ENCODE data around the gene AZU1. TPM values are rescaled to one million over a fixed set of nuclear protein-coding genes. Genes with fewer than 3 reads are reported as not detected.

AZU1 gene
- total RNA-seq, 1 experiment from 2014 or later: not detected

- intact Hi-C loops (cut with micrococcal nuclease): loop anchor here (10.0 kb wide), 1 partner anchor 446 kb away; the partner anchor contains the start of genes ATP5F1D and MIDN
- Histone ChIP-seq H3K9ac (ENCODE audit: low read length) (peak overlapping the region; percentile 92), H3K9me3 (ENCODE audit: control insufficient read depth in 1 of 2, insufficient read depth in 1 of 2, low read depth in 1 of 2, low read length in 2 of 2) (no peaks in the 10 kb centered on the region), H3K9me2 (ENCODE audit: insufficient read depth) (no peaks in the 10 kb centered on the region), H3K4me3 (replicated peaks in 1 of 2; ENCODE audit: low read depth in 1 of 2, low read length in 2 of 2) (peak overlapping the region; percentile 81 to 88), H3K27ac (ENCODE audit: low read depth, low read length) (peak overlapping the region; percentile 88), H3K79me2 (ENCODE audit: insufficient read depth, low read length) (peaks cover 58% of the 10 kb centered on the region), H4K20me1 (ENCODE audit: insufficient read depth) (peaks cover 49% of the 10 kb centered on the region; the same call in 1 of the 2 replicates), H3K27me3 (ENCODE audit: insufficient read depth, low read length) (no peaks in the 10 kb centered on the region), H3K4me1 (ENCODE audit: control insufficient read depth in 1 of 2, insufficient read depth in 2 of 2, low read length in 2 of 2) (peaks cover 17 to 36% of the 10 kb centered on the region in 2 experiments), H3K4me2 (ENCODE audit: low read length) (peak overlapping the region; percentile 94), H2AFZ (ENCODE audit: low read depth, low read length, poor library complexity, severe bottlenecking) (no peak overlapping the region), H3K36me3 (ENCODE audit: control insufficient read depth in 1 of 2, insufficient read depth in 2 of 2, low read length in 2 of 2) (peaks cover 22 to 52% of the 10 kb centered on the region in 2 experiments; a peak in 3 of 4 replicates)
- no peak for TF ChIP-seq ATF3 (IDR thresholded peaks at IDR 0.05)
- peak; percentile 14; the same call in 1 of the 2 replicates for TF ChIP-seq POLR2AphosphoS5 (IDR thresholded peaks at IDR 0.05; ENCODE audit: low read depth, low read length)
- CTCF ChIA-PET: no interaction called here
- ATAC-seq: no peak
- RAD21 ChIA-PET (ENCODE audit: low non-redundant PET in 1 of 2, low total read pairs in 2 of 2, uncharacterized antibody in 2 of 2, unreplicated experiment in 2 of 2): no interaction called here
- no TSS peak for BruUV-seq (replicated peaks)
- POLR2A ChIA-PET: interaction anchor here (0.6 kb wide), 1 partner anchor 507 kb away, joined by 3 read pairs; no protein-coding TSS in a partner anchor
- DNase-seq (ENCODE audit: low read depth, low spot score): no peak
Measured at GRCh38 chr19:798415-799075, 29.1 kb upstream of the AZU1 start.

- DNase-seq (ENCODE audit: low read depth, low spot score): no peak
- H3K9ac ChIP-seq (ENCODE audit: low read length): peak overlapping the region; percentile 92
- H3K4me1 ChIP-seq (ENCODE audit: control insufficient read depth in 1 of 2, insufficient read depth in 2 of 2, low read length in 2 of 2): peaks cover 17 to 36% of the 10 kb centered on the region in 2 experiments
- H3K79me2 ChIP-seq (ENCODE audit: insufficient read depth, low read length): peaks cover 65% of the 10 kb centered on the region
- no peak for ATAC-seq
- TF ChIP-seq CTCF (IDR thresholded peaks at IDR 0.05 in 2 of 3, conservative IDR thresholded peaks at IDR 0.05 in 1 of 3; ENCODE audit: borderline replicate concordance in 1 of 3, insufficient read depth in 1 of 3, low read depth in 2 of 3, low read length in 2 of 3) (peak in 2 of 3 experiments; percentile 30 to 52; a peak in 4 of 6 replicates), ZBTB33 (IDR thresholded peaks at IDR 0.05; ENCODE audit: extremely low read depth, insufficient replicate concordance, low read length) (no peak)
- RAD21 ChIA-PET (ENCODE audit: low non-redundant PET in 1 of 2, low total read pairs in 2 of 2, uncharacterized antibody in 2 of 2, unreplicated experiment in 2 of 2): no interaction called here
- H3K9me3 ChIP-seq (ENCODE audit: control insufficient read depth in 1 of 2, insufficient read depth in 1 of 2, low read depth in 1 of 2, low read length in 2 of 2): no peaks in the 10 kb centered on the region
- H2AFZ ChIP-seq (ENCODE audit: low read depth, low read length, poor library complexity, severe bottlenecking): no peak overlapping the region
- peaks cover 56% of the 10 kb centered on the region; the same call in 1 of the 2 replicates for H4K20me1 ChIP-seq (ENCODE audit: insufficient read depth)
- H3K9me2 ChIP-seq (ENCODE audit: insufficient read depth): no peaks in the 10 kb centered on the region
- peaks cover 29 to 60% of the 10 kb centered on the region in 2 experiments; a peak in 3 of 4 replicates for H3K36me3 ChIP-seq (ENCODE audit: control insufficient read depth in 1 of 2, insufficient read depth in 2 of 2, low read length in 2 of 2)
- POLR2A ChIA-PET: interaction anchor here (0.6 kb wide), 2 partner anchors 338 to 506 kb away, joined by 3 to 5 read pairs; no protein-coding TSS in a partner anchor
- no peaks in the 10 kb centered on the region for H3K27me3 ChIP-seq (ENCODE audit: insufficient read depth, low read length)
- CTCF ChIA-PET: no interaction called here
- intact Hi-C loops (cut with micrococcal nuclease): loop anchor here (10.0 kb wide), 1 partner anchor 446 kb away; the partner anchor contains the start of genes ATP5F1D and MIDN
- H3K27ac ChIP-seq (ENCODE audit: low read depth, low read length): peak overlapping the region; percentile 88
- H3K4me3 ChIP-seq (replicated peaks in 1 of 2; ENCODE audit: low read depth in 1 of 2, low read length in 2 of 2): peak overlapping the region; percentile 81 to 88
- no TSS peak for BruUV-seq (replicated peaks)
- H3K4me2 ChIP-seq (ENCODE audit: low read length): peak overlapping the region; percentile 94
Measured at GRCh38 chr19:799076-799881, 28.4 kb upstream of the AZU1 start.

Measured in HCT116 (cell line).